ENCODE measurements around the gene ASPA. TPM values are rescaled to one million over a fixed set of nuclear protein-coding genes. Genes with fewer than 3 reads are reported as not detected.

The ASPA gene
- total and polyA plus RNA-seq, 8 donors = 0.53 to 7.3 (median 3.1) TPM; not detected in 1

DNA sequence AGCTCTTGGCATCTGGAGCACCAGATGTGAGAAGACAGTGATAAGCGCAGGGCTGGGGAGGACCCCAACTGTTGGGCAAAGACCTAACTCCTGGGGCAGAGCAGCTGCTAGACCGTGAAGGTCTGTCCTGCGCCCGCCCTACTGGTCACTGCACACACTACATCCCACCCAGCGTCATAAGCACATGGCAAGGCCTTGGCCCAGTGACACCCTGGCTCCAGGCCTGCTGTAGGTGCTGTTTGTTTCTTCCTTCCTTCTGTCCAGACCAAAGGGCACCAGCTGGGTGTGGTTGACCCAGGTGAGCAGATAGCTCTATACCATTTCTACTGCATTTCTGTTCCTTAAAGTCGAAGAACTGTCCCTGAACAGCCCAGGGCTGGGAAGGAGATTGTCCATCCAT, 75.4 kb downstream of the ASPA start:
- H3K4me3 ChIP-seq = no peak overlapping the region
- no peaks in the 10 kb centered on the region for H3K9me3 ChIP-seq
- no peak for TF ChIP-seq EP300 (IDR thresholded peaks at IDR 0.05)
- TF ChIP-seq POLR2AphosphoS5 (IDR thresholded peaks at IDR 0.05) = no peak
- no peak for TF ChIP-seq POLR2A (IDR thresholded peaks at IDR 0.05)
- TF ChIP-seq, protein P1, sequence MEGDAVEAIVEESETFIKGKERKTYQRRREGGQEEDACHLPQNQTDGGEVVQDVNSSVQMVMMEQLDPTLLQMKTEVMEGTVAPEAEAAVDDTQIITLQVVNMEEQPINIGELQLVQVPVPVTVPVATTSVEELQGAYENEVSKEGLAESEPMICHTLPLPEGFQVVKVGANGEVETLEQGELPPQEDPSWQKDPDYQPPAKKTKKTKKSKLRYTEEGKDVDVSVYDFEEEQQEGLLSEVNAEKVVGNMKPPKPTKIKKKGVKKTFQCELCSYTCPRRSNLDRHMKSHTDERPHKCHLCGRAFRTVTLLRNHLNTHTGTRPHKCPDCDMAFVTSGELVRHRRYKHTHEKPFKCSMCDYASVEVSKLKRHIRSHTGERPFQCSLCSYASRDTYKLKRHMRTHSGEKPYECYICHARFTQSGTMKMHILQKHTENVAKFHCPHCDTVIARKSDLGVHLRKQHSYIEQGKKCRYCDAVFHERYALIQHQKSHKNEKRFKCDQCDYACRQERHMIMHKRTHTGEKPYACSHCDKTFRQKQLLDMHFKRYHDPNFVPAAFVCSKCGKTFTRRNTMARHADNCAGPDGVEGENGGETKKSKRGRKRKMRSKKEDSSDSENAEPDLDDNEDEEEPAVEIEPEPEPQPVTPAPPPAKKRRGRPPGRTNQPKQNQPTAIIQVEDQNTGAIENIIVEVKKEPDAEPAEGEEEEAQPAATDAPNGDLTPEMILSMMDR (IDR thresholded peaks at IDR 0.05) = peak in 1 of 7 experiments; percentile 10
- peaks cover 0 to 27% (median 0%) of the 10 kb centered on the region in 3 donors for H3K27me3 ChIP-seq
- H3K36me3 ChIP-seq = no peaks in the 10 kb centered on the region
- WGBS, 5 donors = 75 to 82% (median 81%) methylated on average over 6 of the region's 6 CpGs
- no peak overlapping the region for H3K27ac ChIP-seq
- intact Hi-C loops (cut with DNase I; ENCODE audit: low total_unique reads) = no loop called here
- DNase-seq = peak in 1 of 2 donors; percentile 42
- no peaks in the 10 kb centered on the region for H3K4me1 ChIP-seq

DNA sequence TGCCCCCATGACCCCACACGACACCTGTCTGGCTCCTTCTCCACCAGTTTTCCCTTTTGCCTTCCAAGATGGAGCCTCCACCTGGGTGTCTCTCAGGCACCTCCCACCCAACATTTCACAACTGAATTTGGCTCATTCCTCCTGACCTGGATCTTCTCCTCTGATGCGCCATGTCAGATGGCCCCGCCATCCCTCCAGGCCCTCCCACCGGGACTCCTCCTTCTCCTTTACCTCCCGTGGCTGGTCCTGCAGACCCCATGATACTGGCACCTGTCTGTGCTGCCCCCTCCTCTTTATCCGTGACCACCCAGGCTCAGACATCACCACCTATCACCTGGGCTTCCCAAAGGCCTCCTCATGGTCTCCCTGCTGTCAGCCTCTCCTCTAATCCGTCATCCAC, 77.1 kb downstream of the ASPA start:
- intact Hi-C loops (cut with DNase I; ENCODE audit: low total_unique reads) = no loop called here
- Histone ChIP-seq H3K27ac (no peak overlapping the region), H3K9me3 (no peaks in the 10 kb centered on the region), H3K4me1 (peaks cover 1 to 10% (median 8%) of the 10 kb centered on the region in 4 donors), H3K27me3 (peaks cover 0 to 43% (median 0%) of the 10 kb centered on the region in 3 donors), H3K4me3 (no peak overlapping the region), H3K36me3 (no peaks in the 10 kb centered on the region)
- DNase-seq = no peak
- 84 to 90% (median 87%) methylated on average over 7 of the region's 7 CpGs for WGBS, 5 donors
- no peak for TF ChIP-seq POLR2A (IDR thresholded peaks at IDR 0.05)
- no peak for TF ChIP-seq POLR2AphosphoS5 (IDR thresholded peaks at IDR 0.05)
- TF ChIP-seq, protein P1 (IDR thresholded peaks at IDR 0.05) = no peak
- TF ChIP-seq EP300 (IDR thresholded peaks at IDR 0.05) = no peak

Other genes with a start within 250 kb of the ASPA start
- not detected for gene OR3A1, start 177.6 kb upstream of the ASPA start, total RNA-seq
- not detected for gene OR3A1, start 177.6 kb upstream of the ASPA start, polyA plus RNA-seq
- gene OR3A2, start 89.7 kb upstream of the ASPA start, total RNA-seq = not detected
- gene OR3A2, start 89.7 kb upstream of the ASPA start, polyA plus RNA-seq = not detected
- gene OR1E1, start 77.6 kb upstream of the ASPA start, total RNA-seq = not detected
- not detected for gene OR1E1, start 77.6 kb upstream of the ASPA start, polyA plus RNA-seq
- not detected for gene OR3A3, start 64.6 kb upstream of the ASPA start, total RNA-seq
- gene OR3A3, start 64.6 kb upstream of the ASPA start, polyA plus RNA-seq = not detected
- not detected for gene OR1E2, start 42.2 kb upstream of the ASPA start, total RNA-seq
- not detected for gene OR1E2, start 42.2 kb upstream of the ASPA start, polyA plus RNA-seq
- gene SPATA22, start 4.2 kb upstream of the ASPA start, total RNA-seq = 1 to 10 TPM in 1 of 5 donors, not detected in 4; 4.1 TPM
- gene SPATA22, start 4.2 kb upstream of the ASPA start, polyA plus RNA-seq = 1 to 10 TPM in 1 of 3 donors, not detected in 2; 1.1 TPM
- 1 to 10 TPM in 3 of 5 donors, under 1 TPM in 2; under 0.01 to 6.7 (median 1.2) TPM for gene TRPV3, start 81.8 kb downstream of the ASPA start, total RNA-seq
- gene TRPV3, start 81.8 kb downstream of the ASPA start, polyA plus RNA-seq = under 1 TPM in 2 of 3 donors, not detected in 1; 0.25 to 0.33 TPM
- 10 to 100 TPM in 4 of 5 donors, 1 to 10 TPM in 1; 3.9 to 71.8 (median 19.4) TPM for gene TRPV1, start 133.4 kb downstream of the ASPA start, total RNA-seq
- 1 to 10 TPM in 2 of 3 donors, under 1 TPM in 1; 0.92 to 4.2 (median 3.1) TPM for gene TRPV1, start 133.4 kb downstream of the ASPA start, polyA plus RNA-seq
- gene SHPK, start 160.3 kb downstream of the ASPA start, total RNA-seq = 10 to 100 TPM; 10.5 to 29.4 (median 12.3) TPM
- 1 to 10 TPM; 4.9 to 5.5 (median 5.1) TPM for gene SHPK, start 160.3 kb downstream of the ASPA start, polyA plus RNA-seq
- 10 to 100 TPM; 10.5 to 74.5 (median 18.0) TPM for gene CTNS, start 160.8 kb downstream of the ASPA start, total RNA-seq
- 1 to 10 TPM; 4.0 to 9.2 (median 5.4) TPM for gene CTNS, start 160.8 kb downstream of the ASPA start, polyA plus RNA-seq
- gene TAX1BP3, start 192.6 kb downstream of the ASPA start, total RNA-seq = 100 to 1,000 TPM in 4 of 5 donors, 10 to 100 TPM in 1; 52.7 to 229 (median 108) TPM
- gene TAX1BP3, start 192.6 kb downstream of the ASPA start, polyA plus RNA-seq = 100 to 1,000 TPM; 114 to 267 (median 235) TPM
- 10 to 100 TPM in 2 of 5 donors, 1 to 10 TPM in 1, not detected in 2; 2.6 to 28.6 (median 19.1) TPM for gene EMC6, start 192.8 kb downstream of the ASPA start, total RNA-seq
- 10 to 100 TPM; 60.2 to 75.6 (median 75.3) TPM for gene EMC6, start 192.8 kb downstream of the ASPA start, polyA plus RNA-seq
- 10 to 100 TPM in 1 of 5 donors, 1 to 10 TPM in 3, not detected in 1; 3.7 to 37.5 (median 7.1) TPM for gene P2RX5, start 220.2 kb downstream of the ASPA start, total RNA-seq
- 1 to 10 TPM in 2 of 3 donors, not detected in 1; 1.1 to 7.1 TPM for gene P2RX5, start 220.2 kb downstream of the ASPA start, polyA plus RNA-seq
- under 1 TPM in 3 of 5 donors, not detected in 2; 0.55 to 0.89 (median 0.87) TPM for gene HASPIN, start 247.9 kb downstream of the ASPA start, total RNA-seq
- gene HASPIN, start 247.9 kb downstream of the ASPA start, polyA plus RNA-seq = under 1 TPM in 2 of 3 donors, not detected in 1; 0.30 to 0.68 TPM